OCI-M2 (cell line): ENCODE data around the gene THOC6.
"Not testable (repeated sequence)": the region's sequence is repeated elsewhere in the genome, so short reads cannot be mapped to it uniquely, and the experiment has no call there.

ENCODE experiments used
- DNase-seq: peaks from one replicate; lab custom pipeline; 2025; ENCODE audit not compliant: unreplicated experiment; lab: John Stamatoyannopoulos, UW

The THOC6 gene

DNA sequence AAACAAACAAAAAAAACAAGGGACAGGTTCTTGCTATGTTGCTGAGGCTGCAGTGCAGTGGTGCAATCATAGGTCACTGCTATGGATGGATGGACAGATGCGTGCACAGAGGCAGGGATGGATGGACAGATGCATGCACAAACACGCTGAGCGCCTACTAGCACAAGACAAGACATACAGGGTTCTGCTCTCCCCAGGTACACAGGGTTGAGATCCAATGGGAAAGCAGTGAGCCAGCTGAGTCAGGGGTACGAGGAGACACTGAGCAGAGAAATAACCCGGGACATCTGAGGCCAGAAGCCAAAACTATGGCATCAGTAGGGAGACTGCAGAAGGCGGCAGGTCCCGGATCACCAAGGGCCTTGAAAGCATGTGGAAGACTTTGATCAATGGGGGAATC is 47.8 kb downstream of the THOC6 start:
- no peak for DNase-seq

DNA sequence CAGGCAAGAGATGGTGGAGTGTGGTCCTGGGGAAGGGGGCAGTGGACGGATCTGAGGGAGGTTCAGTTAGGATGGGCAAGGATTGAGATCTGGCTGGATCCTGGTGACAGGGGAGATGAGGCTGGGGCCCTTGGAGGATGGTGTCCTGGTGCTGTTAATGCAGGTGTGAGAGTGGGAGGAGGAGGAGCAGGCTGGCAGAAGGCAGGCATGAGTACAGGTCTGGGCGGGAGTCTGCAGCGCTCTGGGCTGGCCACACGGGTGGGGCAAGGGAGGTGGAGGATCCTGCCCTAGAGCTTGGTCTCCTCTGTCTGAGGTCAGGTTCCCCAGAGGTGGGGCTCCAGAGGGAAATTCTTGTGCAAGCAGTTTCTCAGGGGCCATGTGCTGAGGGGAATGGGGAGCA is 48.3 kb downstream of the THOC6 start:
- DNase-seq: not testable (repeated sequence)

DNA sequence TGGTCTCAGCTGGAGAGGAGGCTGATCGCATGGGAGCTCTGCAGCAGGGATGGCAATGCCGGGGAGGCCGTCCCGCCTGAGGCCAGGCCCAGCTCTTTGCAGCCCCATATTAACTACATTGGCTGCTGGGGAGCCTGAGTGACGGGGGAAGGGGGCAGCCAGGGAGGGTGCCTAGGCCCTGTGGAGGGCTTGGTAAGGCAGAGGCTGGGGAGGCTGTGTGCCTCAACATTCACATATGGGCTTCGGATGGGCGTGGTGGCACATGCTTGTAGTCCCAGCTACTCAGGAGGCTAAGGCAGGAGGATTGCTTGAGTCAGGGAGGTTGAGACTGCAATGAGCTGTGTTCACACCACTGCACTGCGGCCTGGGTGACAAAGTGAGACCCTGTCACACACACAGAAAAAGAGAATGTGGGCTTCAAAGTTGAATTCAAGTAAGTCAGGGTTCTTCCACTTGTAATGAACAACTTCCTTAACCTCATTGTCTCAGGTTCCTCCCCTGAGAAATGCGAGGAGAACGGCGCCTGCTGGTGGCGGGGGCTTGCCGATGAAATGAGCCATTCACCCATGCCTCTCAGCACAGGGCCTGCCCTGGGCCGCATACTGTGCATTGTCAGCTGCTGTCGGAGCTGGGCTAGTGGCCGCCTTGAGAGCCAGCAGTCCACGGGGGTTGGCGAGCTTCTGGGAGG is 48.9 kb downstream of the THOC6 start:
- not testable (repeated sequence) for DNase-seq

DNA sequence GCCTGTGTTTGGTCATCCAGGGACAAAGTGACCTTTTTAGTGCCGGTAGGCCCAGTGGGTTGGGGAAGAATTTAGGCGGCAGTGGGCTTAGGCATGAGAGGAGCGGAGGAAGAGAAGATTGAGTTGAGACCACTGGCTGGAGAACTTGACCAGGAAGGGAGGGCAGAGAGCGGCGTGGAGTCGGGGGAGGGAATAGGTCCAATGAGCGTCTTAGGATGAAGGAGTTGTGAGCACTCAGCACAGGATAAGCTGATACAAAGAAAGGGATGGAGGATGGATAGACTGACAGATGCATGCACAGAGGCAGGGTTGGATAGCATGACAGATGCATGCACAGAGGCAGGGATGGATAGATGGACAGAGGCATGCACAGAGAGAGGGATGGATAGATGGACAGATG is 49.6 kb downstream of the THOC6 start:
- DNase-seq: no peak

- DNase-seq: no peak
These were observed 51.2 kb downstream of the THOC6 start for GRCh38 chr16:3074860-3075522.

GRCh38 chr16:3075523-3075915 is 51.7 kb downstream of the THOC6 start:
- no peak for DNase-seq

- not testable (repeated sequence) for DNase-seq
These were observed 52.1 kb downstream of the THOC6 start for GRCh38 chr16:3075946-3076345.

GRCh38 chr16:3076577-3076976 is 52.7 kb downstream of the THOC6 start:
- DNase-seq: no peak
